ENCODE data around the gene EGFL7. TPM values are rescaled to one million over a fixed set of nuclear protein-coding genes. Genes with fewer than 3 reads are reported as not detected.

EGFL7 gene
- total and polyA plus RNA-seq, 4 donors: 32.1 to 39.7 (median 36.5) TPM

DNA sequence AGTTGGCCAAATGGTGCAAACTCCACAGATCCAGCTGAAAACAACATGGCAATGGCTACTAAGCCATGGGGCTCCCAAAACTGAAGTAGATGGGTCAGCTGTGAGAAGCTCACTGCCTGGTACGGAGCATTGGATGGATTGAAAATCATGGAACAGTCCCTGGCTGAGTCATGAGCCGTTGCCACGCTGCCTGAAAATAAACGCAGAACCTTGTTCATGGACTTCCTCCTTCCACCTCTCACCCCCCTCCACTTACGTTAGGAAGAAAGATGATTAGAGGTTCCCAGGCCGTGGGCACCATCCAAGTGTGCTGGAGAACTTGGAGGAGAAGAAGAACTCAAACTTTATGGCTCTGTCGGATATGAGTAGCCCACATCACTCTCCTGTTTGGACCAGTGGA lies 42.8 kb downstream of the EGFL7 start:
- Histone ChIP-seq H3K27me3 (ENCODE audit: control insufficient read depth in 4 of 4, insufficient read depth in 4 of 4, low read length in 3 of 4) (no peaks in the 10 kb centered on the region), H3K4me1 (ENCODE audit: control insufficient read depth in 4 of 4, insufficient read depth in 4 of 4, low read length in 3 of 4) (peaks cover 0 to 3% (median 0%) of the 10 kb centered on the region in 4 donors), H3K9me3 (ENCODE audit: control insufficient read depth in 4 of 4, low read length in 3 of 4) (no peaks in the 10 kb centered on the region), H3K27ac (ENCODE audit: low read depth in 1 of 2, low read length in 2 of 2) (no peak overlapping the region), H3K4me3 (ENCODE audit: low read depth in 1 of 3, low read length in 3 of 3) (no peak overlapping the region), H3K36me3 (ENCODE audit: control insufficient read depth in 4 of 4, insufficient read depth in 3 of 4, low read depth in 1 of 4, low read length in 3 of 4) (no peaks in the 10 kb centered on the region), H3K9ac (ENCODE audit: low read depth in 1 of 2, low read length in 2 of 2) (no peak overlapping the region)
- TF ChIP-seq, protein P1, sequence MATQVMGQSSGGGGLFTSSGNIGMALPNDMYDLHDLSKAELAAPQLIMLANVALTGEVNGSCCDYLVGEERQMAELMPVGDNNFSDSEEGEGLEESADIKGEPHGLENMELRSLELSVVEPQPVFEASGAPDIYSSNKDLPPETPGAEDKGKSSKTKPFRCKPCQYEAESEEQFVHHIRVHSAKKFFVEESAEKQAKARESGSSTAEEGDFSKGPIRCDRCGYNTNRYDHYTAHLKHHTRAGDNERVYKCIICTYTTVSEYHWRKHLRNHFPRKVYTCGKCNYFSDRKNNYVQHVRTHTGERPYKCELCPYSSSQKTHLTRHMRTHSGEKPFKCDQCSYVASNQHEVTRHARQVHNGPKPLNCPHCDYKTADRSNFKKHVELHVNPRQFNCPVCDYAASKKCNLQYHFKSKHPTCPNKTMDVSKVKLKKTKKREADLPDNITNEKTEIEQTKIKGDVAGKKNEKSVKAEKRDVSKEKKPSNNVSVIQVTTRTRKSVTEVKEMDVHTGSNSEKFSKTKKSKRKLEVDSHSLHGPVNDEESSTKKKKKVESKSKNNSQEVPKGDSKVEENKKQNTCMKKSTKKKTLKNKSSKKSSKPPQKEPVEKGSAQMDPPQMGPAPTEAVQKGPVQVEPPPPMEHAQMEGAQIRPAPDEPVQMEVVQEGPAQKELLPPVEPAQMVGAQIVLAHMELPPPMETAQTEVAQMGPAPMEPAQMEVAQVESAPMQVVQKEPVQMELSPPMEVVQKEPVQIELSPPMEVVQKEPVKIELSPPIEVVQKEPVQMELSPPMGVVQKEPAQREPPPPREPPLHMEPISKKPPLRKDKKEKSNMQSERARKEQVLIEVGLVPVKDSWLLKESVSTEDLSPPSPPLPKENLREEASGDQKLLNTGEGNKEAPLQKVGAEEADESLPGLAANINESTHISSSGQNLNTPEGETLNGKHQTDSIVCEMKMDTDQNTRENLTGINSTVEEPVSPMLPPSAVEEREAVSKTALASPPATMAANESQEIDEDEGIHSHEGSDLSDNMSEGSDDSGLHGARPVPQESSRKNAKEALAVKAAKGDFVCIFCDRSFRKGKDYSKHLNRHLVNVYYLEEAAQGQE (IDR thresholded peaks at IDR 0.05): no peak
- TF ChIP-seq HNF4G (IDR thresholded peaks at IDR 0.05): no peak
- no peak for TF ChIP-seq HNF4A (conservative IDR thresholded peaks at IDR 0.05)
- TF ChIP-seq, protein P2, sequence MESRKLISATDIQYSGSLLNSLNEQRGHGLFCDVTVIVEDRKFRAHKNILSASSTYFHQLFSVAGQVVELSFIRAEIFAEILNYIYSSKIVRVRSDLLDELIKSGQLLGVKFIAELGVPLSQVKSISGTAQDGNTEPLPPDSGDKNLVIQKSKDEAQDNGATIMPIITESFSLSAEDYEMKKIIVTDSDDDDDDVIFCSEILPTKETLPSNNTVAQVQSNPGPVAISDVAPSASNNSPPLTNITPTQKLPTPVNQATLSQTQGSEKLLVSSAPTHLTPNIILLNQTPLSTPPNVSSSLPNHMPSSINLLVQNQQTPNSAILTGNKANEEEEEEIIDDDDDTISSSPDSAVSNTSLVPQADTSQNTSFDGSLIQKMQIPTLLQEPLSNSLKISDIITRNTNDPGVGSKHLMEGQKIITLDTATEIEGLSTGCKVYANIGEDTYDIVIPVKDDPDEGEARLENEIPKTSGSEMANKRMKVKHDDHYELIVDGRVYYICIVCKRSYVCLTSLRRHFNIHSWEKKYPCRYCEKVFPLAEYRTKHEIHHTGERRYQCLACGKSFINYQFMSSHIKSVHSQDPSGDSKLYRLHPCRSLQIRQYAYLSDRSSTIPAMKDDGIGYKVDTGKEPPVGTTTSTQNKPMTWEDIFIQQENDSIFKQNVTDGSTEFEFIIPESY (IDR thresholded peaks at IDR 0.05): no peak
- no peak for TF ChIP-seq FOXA1 (IDR thresholded peaks at IDR 0.05)
- TF ChIP-seq FOXA2 (IDR thresholded peaks at IDR 0.05): no peak
- TF ChIP-seq, protein P3, sequence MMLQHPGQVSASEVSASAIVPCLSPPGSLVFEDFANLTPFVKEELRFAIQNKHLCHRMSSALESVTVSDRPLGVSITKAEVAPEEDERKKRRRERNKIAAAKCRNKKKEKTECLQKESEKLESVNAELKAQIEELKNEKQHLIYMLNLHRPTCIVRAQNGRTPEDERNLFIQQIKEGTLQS (IDR thresholded peaks at IDR 0.05): no peak
- no peak for TF ChIP-seq TAF1 (conservative IDR thresholded peaks at IDR 0.05)
- TF ChIP-seq JUND (IDR thresholded peaks at IDR 0.05): no peak
- TF ChIP-seq, protein P4, sequence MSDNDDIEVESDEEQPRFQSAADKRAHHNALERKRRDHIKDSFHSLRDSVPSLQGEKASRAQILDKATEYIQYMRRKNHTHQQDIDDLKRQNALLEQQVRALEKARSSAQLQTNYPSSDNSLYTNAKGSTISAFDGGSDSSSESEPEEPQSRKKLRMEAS (IDR thresholded peaks at IDR 0.05): no peak
- TF ChIP-seq, protein P5, sequence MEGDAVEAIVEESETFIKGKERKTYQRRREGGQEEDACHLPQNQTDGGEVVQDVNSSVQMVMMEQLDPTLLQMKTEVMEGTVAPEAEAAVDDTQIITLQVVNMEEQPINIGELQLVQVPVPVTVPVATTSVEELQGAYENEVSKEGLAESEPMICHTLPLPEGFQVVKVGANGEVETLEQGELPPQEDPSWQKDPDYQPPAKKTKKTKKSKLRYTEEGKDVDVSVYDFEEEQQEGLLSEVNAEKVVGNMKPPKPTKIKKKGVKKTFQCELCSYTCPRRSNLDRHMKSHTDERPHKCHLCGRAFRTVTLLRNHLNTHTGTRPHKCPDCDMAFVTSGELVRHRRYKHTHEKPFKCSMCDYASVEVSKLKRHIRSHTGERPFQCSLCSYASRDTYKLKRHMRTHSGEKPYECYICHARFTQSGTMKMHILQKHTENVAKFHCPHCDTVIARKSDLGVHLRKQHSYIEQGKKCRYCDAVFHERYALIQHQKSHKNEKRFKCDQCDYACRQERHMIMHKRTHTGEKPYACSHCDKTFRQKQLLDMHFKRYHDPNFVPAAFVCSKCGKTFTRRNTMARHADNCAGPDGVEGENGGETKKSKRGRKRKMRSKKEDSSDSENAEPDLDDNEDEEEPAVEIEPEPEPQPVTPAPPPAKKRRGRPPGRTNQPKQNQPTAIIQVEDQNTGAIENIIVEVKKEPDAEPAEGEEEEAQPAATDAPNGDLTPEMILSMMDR (IDR thresholded peaks at IDR 0.05; ENCODE audit: low read depth, low read length, missing input control): no peak
- TF ChIP-seq RXRA (IDR thresholded peaks at IDR 0.05): no peak
- no peak for TF ChIP-seq RAD21 (IDR thresholded peaks at IDR 0.05)
- no peak for TF ChIP-seq SP1 (IDR thresholded peaks at IDR 0.05)
- no peak for TF ChIP-seq YY1 (IDR thresholded peaks at IDR 0.05)
- no peak for TF ChIP-seq EGR1 (IDR thresholded peaks at IDR 0.05; ENCODE audit: low read depth in 2 of 2)
- no peak for TF ChIP-seq GABPA (IDR thresholded peaks at IDR 0.05 in 1 of 2, conservative IDR thresholded peaks at IDR 0.05 in 1 of 2)
- DNase-seq (ENCODE audit: low spot score): no peak
- WGBS: 86% methylated on average over 7 of the region's 7 CpGs
